Measurements from ENCODE around the gene PRR20B. TPM values are rescaled to one million over a fixed set of nuclear protein-coding genes. Genes with fewer than 3 reads are reported as not detected.
"Not testable (repeated sequence)": the region's sequence is repeated elsewhere in the genome, so short reads cannot be mapped to it uniquely, and the experiment has no call there.

PRR20B gene
- total RNA-seq, 4 donors from 2014 or later = not detected

DNA sequence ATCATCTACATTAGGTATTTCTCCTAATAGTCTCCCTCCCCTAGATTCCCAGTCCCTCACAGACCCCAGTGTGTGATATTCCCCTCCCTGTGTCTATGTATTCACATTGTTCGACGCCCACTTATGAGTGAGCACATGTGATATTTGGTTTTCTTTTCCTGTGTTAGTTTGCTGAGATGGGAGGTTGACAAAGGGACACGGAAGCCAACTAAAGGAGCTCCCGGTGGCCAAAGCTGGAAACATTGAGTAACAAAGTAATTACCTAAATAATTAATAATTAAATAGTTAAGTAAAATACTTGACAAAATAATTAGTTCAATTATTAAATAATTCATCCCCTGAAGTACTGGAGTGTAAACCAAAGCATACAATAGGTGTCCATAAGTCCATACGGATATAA is 8.3 kb upstream of the PRR20B start:
- Histone ChIP-seq H3K4me1 (no peaks in the 10 kb centered on the region), H3K27me3 (no peaks in the 10 kb centered on the region), H3K4me3 (no peak overlapping the region), H3K36me3 (no peaks in the 10 kb centered on the region), H3K9me3 (peaks cover 6% of the 10 kb centered on the region), H3K27ac (no peak overlapping the region)
- TF ChIP-seq EP300 (IDR thresholded peaks at IDR 0.05) (no peak), POLR2A (IDR thresholded peaks at IDR 0.05) (no peak), POLR2AphosphoS5 (IDR thresholded peaks at IDR 0.05) (no peak)
- TF ChIP-seq, protein P1, sequence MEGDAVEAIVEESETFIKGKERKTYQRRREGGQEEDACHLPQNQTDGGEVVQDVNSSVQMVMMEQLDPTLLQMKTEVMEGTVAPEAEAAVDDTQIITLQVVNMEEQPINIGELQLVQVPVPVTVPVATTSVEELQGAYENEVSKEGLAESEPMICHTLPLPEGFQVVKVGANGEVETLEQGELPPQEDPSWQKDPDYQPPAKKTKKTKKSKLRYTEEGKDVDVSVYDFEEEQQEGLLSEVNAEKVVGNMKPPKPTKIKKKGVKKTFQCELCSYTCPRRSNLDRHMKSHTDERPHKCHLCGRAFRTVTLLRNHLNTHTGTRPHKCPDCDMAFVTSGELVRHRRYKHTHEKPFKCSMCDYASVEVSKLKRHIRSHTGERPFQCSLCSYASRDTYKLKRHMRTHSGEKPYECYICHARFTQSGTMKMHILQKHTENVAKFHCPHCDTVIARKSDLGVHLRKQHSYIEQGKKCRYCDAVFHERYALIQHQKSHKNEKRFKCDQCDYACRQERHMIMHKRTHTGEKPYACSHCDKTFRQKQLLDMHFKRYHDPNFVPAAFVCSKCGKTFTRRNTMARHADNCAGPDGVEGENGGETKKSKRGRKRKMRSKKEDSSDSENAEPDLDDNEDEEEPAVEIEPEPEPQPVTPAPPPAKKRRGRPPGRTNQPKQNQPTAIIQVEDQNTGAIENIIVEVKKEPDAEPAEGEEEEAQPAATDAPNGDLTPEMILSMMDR (IDR thresholded peaks at IDR 0.05) = no peak
- peak in 1 of 2 donors; percentile 50 for DNase-seq (ENCODE audit: low spot score in 2 of 2)
- 90% methylated on average over 5 of the region's 5 CpGs for WGBS

DNA sequence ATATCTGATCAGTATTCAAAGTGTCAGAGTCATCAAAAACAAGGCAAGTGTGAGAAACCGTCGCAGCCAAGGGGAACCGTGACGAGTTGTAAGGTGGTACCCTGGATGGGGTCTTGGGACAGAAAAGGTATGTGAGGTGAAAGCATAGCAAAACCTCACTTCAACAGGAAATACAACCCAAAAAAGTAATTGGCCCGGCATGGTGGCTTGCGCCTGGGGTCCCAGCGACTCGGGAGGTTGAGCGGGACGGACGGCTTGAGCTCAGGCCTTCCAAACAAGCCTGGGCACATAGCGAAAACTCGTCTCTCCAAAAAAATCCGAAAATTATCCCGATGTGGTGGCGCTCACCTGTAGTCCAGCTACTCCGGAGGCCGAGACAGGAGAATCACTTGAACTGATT is 7.5 kb upstream of the PRR20B start:
- not testable (repeated sequence) for H3K4me3 ChIP-seq; H3K4me1 ChIP-seq; H3K36me3 ChIP-seq; DNase-seq (ENCODE audit: low spot score in 2 of 2); H3K27ac ChIP-seq; H3K9me3 ChIP-seq; H3K27me3 ChIP-seq
- 97% methylated on average over 9 of the region's 18 CpGs for WGBS

DNA sequence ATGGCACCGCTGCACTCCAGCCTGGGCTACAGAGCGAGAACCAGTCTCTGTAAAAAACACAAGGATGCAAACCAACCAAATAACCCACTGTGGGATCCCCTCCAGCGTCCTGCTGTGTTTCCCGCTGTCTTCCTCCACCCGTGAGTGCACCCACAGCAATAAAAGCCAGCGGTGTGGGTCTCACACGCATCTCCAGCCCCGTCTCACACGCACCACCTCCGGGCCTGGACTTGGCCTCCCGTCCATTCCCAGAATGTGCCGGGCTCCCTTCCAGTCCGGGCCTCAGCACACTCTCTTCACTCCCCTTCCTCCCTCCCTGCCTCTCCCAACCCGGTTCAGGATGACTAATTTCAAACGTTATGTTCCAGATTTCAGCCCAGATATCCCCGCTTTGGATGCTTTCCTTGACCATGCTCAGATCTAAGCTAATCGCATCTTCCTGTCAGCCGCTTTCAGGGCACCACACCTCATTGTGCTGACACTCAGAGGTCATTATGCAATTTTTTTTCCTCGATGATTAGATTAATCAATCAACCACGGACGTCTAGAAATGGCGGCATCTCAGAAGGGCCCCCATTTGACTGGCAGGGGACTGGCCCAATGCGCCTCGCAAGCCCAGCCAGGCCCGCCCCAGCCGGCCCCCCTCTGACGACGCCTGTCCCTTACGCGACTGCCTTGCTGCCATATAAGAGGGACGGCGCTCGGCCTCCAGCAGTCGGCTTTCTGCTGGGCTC is 6.9 kb upstream of the PRR20B start, which contains the start of gene PRR20A:
Gene PRR20A (plus strand): TSS at position 684 of the 734 bp plus-strand sequence. CDS start 387 bp downstream, outside the sequence.
- not testable (repeated sequence) for H3K27ac ChIP-seq; H3K36me3 ChIP-seq; H3K9me3 ChIP-seq; H3K4me1 ChIP-seq; H3K4me3 ChIP-seq; DNase-seq (ENCODE audit: low spot score in 2 of 2); H3K27me3 ChIP-seq
- 88% methylated on average over 15 of the region's 34 CpGs for WGBS

DNA sequence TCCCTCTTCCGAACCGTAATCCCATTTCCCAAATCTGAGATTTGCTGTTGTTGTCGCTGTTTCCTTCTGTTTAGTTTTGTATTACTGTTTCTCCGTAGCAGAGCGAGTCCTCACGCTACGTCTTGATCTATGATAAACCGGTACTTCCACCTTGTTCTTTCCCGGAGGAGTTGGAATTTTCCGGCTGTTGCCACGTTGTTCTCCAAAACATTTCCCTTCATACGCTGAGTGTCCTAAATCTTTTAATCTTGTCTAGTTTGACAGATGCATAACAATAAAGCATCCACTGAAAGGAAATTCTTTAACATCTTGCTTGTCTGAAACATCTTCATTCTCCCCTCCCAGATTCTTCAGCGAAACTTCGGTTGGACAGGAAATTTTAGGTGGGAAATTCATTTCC is 818 bp downstream of the PRR20B start:
- 93% methylated on average over 10 of the region's 14 CpGs for WGBS
- not testable (repeated sequence) for H3K9me3 ChIP-seq; H3K4me1 ChIP-seq; H3K4me3 ChIP-seq; H3K36me3 ChIP-seq; H3K27me3 ChIP-seq; DNase-seq (ENCODE audit: low spot score in 2 of 2); H3K27ac ChIP-seq

DNA sequence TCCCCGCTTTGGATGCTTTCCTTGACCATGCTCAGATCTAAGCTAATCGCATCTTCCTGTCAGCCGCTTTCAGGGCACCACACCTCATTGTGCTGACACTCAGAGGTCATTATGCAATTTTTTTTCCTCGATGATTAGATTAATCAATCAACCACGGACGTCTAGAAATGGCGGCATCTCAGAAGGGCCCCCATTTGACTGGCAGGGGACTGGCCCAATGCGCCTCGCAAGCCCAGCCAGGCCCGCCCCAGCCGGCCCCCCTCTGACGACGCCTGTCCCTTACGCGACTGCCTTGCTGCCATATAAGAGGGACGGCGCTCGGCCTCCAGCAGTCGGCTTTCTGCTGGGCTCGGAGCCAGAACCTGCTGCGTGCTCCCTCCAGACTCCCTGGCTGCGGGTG is 6.5 kb downstream of the PRR20B start, which contains the start of gene PRR20C:
Gene PRR20C (plus strand): TSS at position 301 of the 400 bp plus-strand sequence. CDS start 387 bp downstream, outside the sequence.
- not testable (repeated sequence) for H3K27ac ChIP-seq; H3K36me3 ChIP-seq; H3K9me3 ChIP-seq; H3K4me3 ChIP-seq; DNase-seq (ENCODE audit: low spot score in 2 of 2); H3K27me3 ChIP-seq; H3K4me1 ChIP-seq
- no CpG with 5 or more reads among the region's 22 CpGs for WGBS

DNA sequence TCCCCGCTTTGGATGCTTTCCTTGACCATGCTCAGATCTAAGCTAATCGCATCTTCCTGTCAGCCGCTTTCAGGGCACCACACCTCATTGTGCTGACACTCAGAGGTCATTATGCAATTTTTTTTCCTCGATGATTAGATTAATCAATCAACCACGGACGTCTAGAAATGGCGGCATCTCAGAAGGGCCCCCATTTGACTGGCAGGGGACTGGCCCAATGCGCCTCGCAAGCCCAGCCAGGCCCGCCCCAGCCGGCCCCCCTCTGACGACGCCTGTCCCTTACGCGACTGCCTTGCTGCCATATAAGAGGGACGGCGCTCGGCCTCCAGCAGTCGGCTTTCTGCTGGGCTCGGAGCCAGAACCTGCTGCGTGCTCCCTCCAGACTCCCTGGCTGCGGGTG is 13.0 kb downstream of the PRR20B start, which contains the start of gene PRR20D:
Gene PRR20D (plus strand): TSS at position 301 of the 400 bp plus-strand sequence. CDS start 387 bp downstream, outside the sequence.
- not testable (repeated sequence) for H3K27ac ChIP-seq; H3K4me1 ChIP-seq; H3K4me3 ChIP-seq; H3K27me3 ChIP-seq; H3K9me3 ChIP-seq; DNase-seq (ENCODE audit: low spot score in 2 of 2); H3K36me3 ChIP-seq
- WGBS = no CpG with 5 or more reads among the region's 22 CpGs

DNA sequence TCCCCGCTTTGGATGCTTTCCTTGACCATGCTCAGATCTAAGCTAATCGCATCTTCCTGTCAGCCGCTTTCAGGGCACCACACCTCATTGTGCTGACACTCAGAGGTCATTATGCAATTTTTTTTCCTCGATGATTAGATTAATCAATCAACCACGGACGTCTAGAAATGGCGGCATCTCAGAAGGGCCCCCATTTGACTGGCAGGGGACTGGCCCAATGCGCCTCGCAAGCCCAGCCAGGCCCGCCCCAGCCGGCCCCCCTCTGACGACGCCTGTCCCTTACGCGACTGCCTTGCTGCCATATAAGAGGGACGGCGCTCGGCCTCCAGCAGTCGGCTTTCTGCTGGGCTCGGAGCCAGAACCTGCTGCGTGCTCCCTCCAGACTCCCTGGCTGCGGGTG is 19.6 kb downstream of the PRR20B start, which contains the start of gene PRR20E:
Gene PRR20E (plus strand): TSS at position 301 of the 400 bp plus-strand sequence. CDS start 387 bp downstream, outside the sequence.
- WGBS = no CpG with 5 or more reads among the region's 22 CpGs
- not testable (repeated sequence) for H3K4me3 ChIP-seq; DNase-seq (ENCODE audit: low spot score in 2 of 2); H3K9me3 ChIP-seq; H3K27ac ChIP-seq; H3K4me1 ChIP-seq; H3K27me3 ChIP-seq; H3K36me3 ChIP-seq

DNA sequence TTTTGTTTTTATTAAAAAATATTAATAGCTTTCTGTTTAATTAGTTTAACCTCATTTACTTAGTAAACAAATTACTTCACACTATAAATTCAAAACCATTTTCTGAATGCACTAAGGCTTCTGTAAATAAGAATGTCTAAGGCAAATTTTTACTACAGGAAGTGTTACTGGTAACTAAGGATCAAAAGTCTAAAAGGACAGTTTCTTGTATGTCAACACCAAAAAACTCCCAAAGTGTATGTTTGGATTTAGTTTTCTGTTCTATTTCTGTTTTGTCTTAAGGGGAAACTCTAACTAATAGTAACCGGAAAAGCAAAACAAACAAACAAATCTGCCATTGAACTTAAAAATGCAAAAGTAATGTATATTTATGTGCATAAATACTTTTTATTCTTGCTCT is 44.4 kb downstream of the PRR20B start:
- DNase-seq (ENCODE audit: low spot score in 2 of 2) = no peak
- H3K27me3 ChIP-seq = no peaks in the 10 kb centered on the region
- TF ChIP-seq POLR2A (IDR thresholded peaks at IDR 0.05) (no peak), EP300 (IDR thresholded peaks at IDR 0.05) (no peak), POLR2AphosphoS5 (IDR thresholded peaks at IDR 0.05) (no peak)
- TF ChIP-seq, protein P1 (IDR thresholded peaks at IDR 0.05) = no peak
- 83% methylated on average over 1 of the region's 1 CpG for WGBS
- H3K4me3 ChIP-seq = no peak overlapping the region
- H3K4me1 ChIP-seq = no peaks in the 10 kb centered on the region
- no peaks in the 10 kb centered on the region for H3K36me3 ChIP-seq
- H3K27ac ChIP-seq = no peak overlapping the region
- H3K9me3 ChIP-seq = no peaks in the 10 kb centered on the region

Other genes with a start within 250 kb of the PRR20B start
- gene PRR20A, start 6.6 kb upstream of the PRR20B start, total RNA-seq = not detected
- gene PRR20C, start 6.6 kb downstream of the PRR20B start, total RNA-seq = not detected
- gene PRR20D, start 13.1 kb downstream of the PRR20B start, total RNA-seq = not detected
- gene PRR20E, start 19.7 kb downstream of the PRR20B start, total RNA-seq = not detected

All from suprapubic skin (tissue), 4 donors.